ENCODE measurements around the gene RGL2. TPM values are rescaled to one million over a fixed set of nuclear protein-coding genes. Genes with fewer than 3 reads are reported as not detected.

Gene RGL2
- total and polyA plus RNA-seq, 5 donors from 2014 or later = 7.2 to 59.2 (median 8.1) TPM

GRCh38 chr6:33315793-33316602 lies 17.3 kb upstream of the RGL2 start:
- H3K27me3 Mint-ChIP-seq = no peaks in the 10 kb centered on the region

GRCh38 chr6:33314943-33315792 lies 16.4 kb upstream of the RGL2 start:
- H3K4me3 ChIP-seq (ENCODE audit: low read depth, low read length) = peak overlapping the region; percentile 94
- no peak for ATAC-seq (ENCODE audit: low read depth in 2 of 2)
- peak overlapping the region; percentile 99 to 100 (median 99) for H3K4me3 Mint-ChIP-seq
- peaks cover 0 to 87% (median 37%) of the 10 kb centered on the region in 4 donors for H3K4me1 Mint-ChIP-seq
- H3K4me1 ChIP-seq (ENCODE audit: control insufficient read depth, insufficient read depth, low read length, poor library complexity, severe bottlenecking) = peaks cover 77% of the 10 kb centered on the region
- H3K9me3 Mint-ChIP-seq = no peaks in the 10 kb centered on the region
- peaks cover 21% of the 10 kb centered on the region for H3K36me3 ChIP-seq (ENCODE audit: control insufficient read depth, insufficient read depth, low read length)
- H3K27me3 ChIP-seq (ENCODE audit: control insufficient read depth, insufficient read depth, low read length) = no peaks in the 10 kb centered on the region
- DNase-seq = no peak
- H3K27ac ChIP-seq (ENCODE audit: insufficient read depth, low read length, poor library complexity, severe bottlenecking) = peak overlapping the region; percentile 100
- no peaks in the 10 kb centered on the region for H3K9me3 ChIP-seq (ENCODE audit: control insufficient read depth in 2 of 2, low read length in 2 of 2)
- peak overlapping the region; percentile 98 to 99 (median 99) for H3K27ac Mint-ChIP-seq
- no peaks in the 10 kb centered on the region for H3K27me3 Mint-ChIP-seq
- H3K36me3 Mint-ChIP-seq = peaks cover 27% of the 10 kb centered on the region

More at GRCh38 chr6:33315793-33316602, 17.3 kb upstream of the RGL2 start:
- Histone ChIP-seq H3K4me1 (ENCODE audit: control insufficient read depth, insufficient read depth, low read length, poor library complexity, severe bottlenecking) (peaks cover 80% of the 10 kb centered on the region), H3K27me3 (ENCODE audit: control insufficient read depth, insufficient read depth, low read length) (no peaks in the 10 kb centered on the region), H3K27ac (ENCODE audit: insufficient read depth, low read length, poor library complexity, severe bottlenecking) (peak overlapping the region; percentile 92), H3K36me3 (ENCODE audit: control insufficient read depth, insufficient read depth, low read length) (peaks cover 25% of the 10 kb centered on the region), H3K4me3 (ENCODE audit: low read depth, low read length) (no peak overlapping the region), H3K9me3 (ENCODE audit: control insufficient read depth in 2 of 2, low read length in 2 of 2) (no peaks in the 10 kb centered on the region)
- no peaks in the 10 kb centered on the region for H3K9me3 Mint-ChIP-seq
- peak overlapping the region; percentile 76 to 99 (median 94) for H3K4me3 Mint-ChIP-seq
- ATAC-seq (ENCODE audit: low read depth in 2 of 2) (no peak), DNase-seq (no peak)
- H3K36me3 Mint-ChIP-seq = peaks cover 27% of the 10 kb centered on the region
- H3K4me1 Mint-ChIP-seq = peaks cover 0 to 89% (median 39%) of the 10 kb centered on the region in 4 donors
- H3K27ac Mint-ChIP-seq = peak overlapping the region in 2 of 3 donors; percentile 89 to 98

GRCh38 chr6:33314515-33314942 lies 15.8 kb upstream of the RGL2 start:
- peak; percentile 29 to 47 for ATAC-seq (ENCODE audit: low read depth in 2 of 2)

GRCh38 chr6:33313709-33314514 lies 15.2 kb upstream of the RGL2 start, which contains the start of gene TAPBP:
TSS of gene TAPBP (minus strand) at chr6:33314078. CDS start at chr6:33314041, 37 bp downstream.
- Histone ChIP-seq H3K4me3 (ENCODE audit: low read depth, low read length) (peak within 1 kb of the TSS; percentile 94), H3K4me1 (ENCODE audit: control insufficient read depth, insufficient read depth, low read length, poor library complexity, severe bottlenecking) (peaks cover 64% of the 10 kb centered on the region), H3K27me3 (ENCODE audit: control insufficient read depth, insufficient read depth, low read length) (no peaks in the 10 kb centered on the region), H3K27ac (ENCODE audit: insufficient read depth, low read length, poor library complexity, severe bottlenecking) (peak within 1 kb of the TSS; percentile 100), H3K36me3 (ENCODE audit: control insufficient read depth, insufficient read depth, low read length) (peaks cover 15% of the 10 kb centered on the region), H3K9me3 (ENCODE audit: control insufficient read depth in 2 of 2, low read length in 2 of 2) (no peaks in the 10 kb centered on the region)
- Mint-ChIP-seq H3K27me3 (no peaks in the 10 kb centered on the region), H3K9me3 (no peaks in the 10 kb centered on the region), H3K4me1 (peaks cover 0 to 82% (median 31%) of the 10 kb centered on the region in 4 donors), H3K36me3 (peaks cover 16% of the 10 kb centered on the region), H3K4me3 (peak within 1 kb of the TSS; percentile 99 to 100 (median 99)), H3K27ac (peak within 1 kb of the TSS; percentile 98 to 99 (median 99))
- DNase-seq = peak; percentile 82 to 89 (median 84)
- peak; percentile 36 to 42 for ATAC-seq (ENCODE audit: low read depth in 2 of 2)

More at GRCh38 chr6:33314515-33314942, 15.8 kb upstream of the RGL2 start:
- H3K9me3 Mint-ChIP-seq = no peaks in the 10 kb centered on the region
- Histone ChIP-seq H3K27ac (ENCODE audit: insufficient read depth, low read length, poor library complexity, severe bottlenecking) (peak overlapping the region; percentile 100), H3K36me3 (ENCODE audit: control insufficient read depth, insufficient read depth, low read length) (peaks cover 18% of the 10 kb centered on the region), H3K4me1 (ENCODE audit: control insufficient read depth, insufficient read depth, low read length, poor library complexity, severe bottlenecking) (peaks cover 70% of the 10 kb centered on the region), H3K4me3 (ENCODE audit: low read depth, low read length) (peak overlapping the region; percentile 94), H3K9me3 (ENCODE audit: control insufficient read depth in 2 of 2, low read length in 2 of 2) (no peaks in the 10 kb centered on the region), H3K27me3 (ENCODE audit: control insufficient read depth, insufficient read depth, low read length) (no peaks in the 10 kb centered on the region)
- H3K27ac Mint-ChIP-seq = peak overlapping the region; percentile 98 to 99 (median 99)
- peaks cover 22% of the 10 kb centered on the region for H3K36me3 Mint-ChIP-seq
- H3K4me1 Mint-ChIP-seq = peaks cover 0 to 85% (median 35%) of the 10 kb centered on the region in 4 donors
- no peaks in the 10 kb centered on the region for H3K27me3 Mint-ChIP-seq
- peak overlapping the region; percentile 99 to 100 (median 99) for H3K4me3 Mint-ChIP-seq
- peak; percentile 76 to 87 (median 76) for DNase-seq

GRCh38 chr6:33313105-33313708 lies 14.5 kb upstream of the RGL2 start:
- Histone ChIP-seq H3K4me3 (ENCODE audit: low read depth, low read length) (peak overlapping the region; percentile 94), H3K36me3 (ENCODE audit: control insufficient read depth, insufficient read depth, low read length) (peaks cover 18% of the 10 kb centered on the region), H3K4me1 (ENCODE audit: control insufficient read depth, insufficient read depth, low read length, poor library complexity, severe bottlenecking) (peaks cover 57% of the 10 kb centered on the region), H3K27ac (ENCODE audit: insufficient read depth, low read length, poor library complexity, severe bottlenecking) (peak overlapping the region; percentile 100), H3K27me3 (ENCODE audit: control insufficient read depth, insufficient read depth, low read length) (no peaks in the 10 kb centered on the region), H3K9me3 (ENCODE audit: control insufficient read depth in 2 of 2, low read length in 2 of 2) (no peaks in the 10 kb centered on the region)
- ATAC-seq (ENCODE audit: low read depth in 2 of 2) (no peak), DNase-seq (peak in 1 of 3 donors; percentile 53)
- H3K4me3 Mint-ChIP-seq = peak overlapping the region; percentile 99 to 100 (median 99)
- H3K36me3 Mint-ChIP-seq = peaks cover 15% of the 10 kb centered on the region
- peak overlapping the region; percentile 98 to 99 (median 99) for H3K27ac Mint-ChIP-seq
- H3K9me3 Mint-ChIP-seq = no peaks in the 10 kb centered on the region
- H3K27me3 Mint-ChIP-seq = no peaks in the 10 kb centered on the region
- H3K4me1 Mint-ChIP-seq = peaks cover 4 to 82% (median 28%) of the 10 kb centered on the region in 4 donors

GRCh38 chr6:33312361-33313104 lies 13.8 kb upstream of the RGL2 start:
- Mint-ChIP-seq H3K27me3 (no peaks in the 10 kb centered on the region), H3K9me3 (no peaks in the 10 kb centered on the region), H3K4me1 (peaks cover 4 to 81% (median 26%) of the 10 kb centered on the region in 4 donors), H3K27ac (peak overlapping the region; percentile 98 to 99 (median 99)), H3K4me3 (peak overlapping the region; percentile 99 to 100 (median 99)), H3K36me3 (peaks cover 10% of the 10 kb centered on the region)
- peak overlapping the region; percentile 100 for H3K27ac ChIP-seq (ENCODE audit: insufficient read depth, low read length, poor library complexity, severe bottlenecking)
- peaks cover 24% of the 10 kb centered on the region for H3K36me3 ChIP-seq (ENCODE audit: control insufficient read depth, insufficient read depth, low read length)
- peaks cover 57% of the 10 kb centered on the region for H3K4me1 ChIP-seq (ENCODE audit: control insufficient read depth, insufficient read depth, low read length, poor library complexity, severe bottlenecking)
- ATAC-seq (ENCODE audit: low read depth in 2 of 2) (peak; percentile 50 to 55), DNase-seq (peak; percentile 81 to 92 (median 87))
- no peaks in the 10 kb centered on the region for H3K9me3 ChIP-seq (ENCODE audit: control insufficient read depth in 2 of 2, low read length in 2 of 2)
- H3K27me3 ChIP-seq (ENCODE audit: control insufficient read depth, insufficient read depth, low read length) = no peaks in the 10 kb centered on the region
- peak overlapping the region; percentile 94 for H3K4me3 ChIP-seq (ENCODE audit: low read depth, low read length)
